Aortic smooth muscle cell (primary cell): ENCODE data around the gene ADGRE2. TPM values are rescaled to one million over a fixed set of nuclear protein-coding genes. Genes with fewer than 3 reads are reported as not detected.

Experiments
- total RNA-seq: library from RNA; depleted of rRNA; stranded (reverse); fragments of >200 nt; gene quantifications from 2 replicates; pipeline ENCODE4 v1.2.3, GENCODE V29; 2014

Gene ADGRE2
- total RNA-seq = 0.06 and 0.26 TPM in 2 replicates

DNA sequence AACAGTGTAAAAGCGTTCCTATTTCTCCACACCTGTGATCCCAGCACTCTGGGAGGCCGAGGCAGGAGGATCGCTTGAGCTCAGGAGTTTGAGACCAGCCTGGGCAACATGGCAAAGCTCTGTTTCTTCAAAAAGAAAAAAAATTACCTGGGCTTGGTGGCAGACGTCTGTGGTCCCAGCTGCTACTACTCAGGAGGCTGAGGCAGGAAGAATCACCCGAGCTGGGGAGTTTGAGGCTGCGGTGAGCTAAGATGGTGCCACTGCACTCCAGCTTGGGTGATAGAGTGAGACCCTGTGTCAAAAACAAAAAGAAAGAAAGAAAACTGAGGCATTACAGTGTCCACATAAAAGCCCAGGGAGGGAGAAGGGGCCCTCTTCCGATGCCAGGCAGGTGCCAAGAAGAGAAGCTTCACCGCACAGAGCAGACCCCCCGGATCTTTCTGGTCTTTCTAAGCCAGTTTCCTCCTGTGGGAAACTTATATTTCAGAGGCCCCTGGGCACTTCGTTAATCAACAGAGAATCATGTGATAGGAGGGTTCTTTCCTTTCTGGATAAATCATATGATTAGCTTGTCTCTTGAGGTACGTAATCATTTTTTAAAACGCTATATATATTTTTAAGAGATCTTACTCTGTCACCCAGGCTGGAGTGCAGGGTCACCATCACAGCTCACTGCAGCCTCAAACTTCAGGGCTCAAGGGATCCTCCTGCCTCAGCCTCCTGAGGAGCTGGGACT lies at the start of gene ADGRE2:
ADGRE2 (minus strand) TSS at position 451 of the 736 bp plus-strand sequence. CDS start 1,804 bp downstream, outside the sequence.

DNA sequence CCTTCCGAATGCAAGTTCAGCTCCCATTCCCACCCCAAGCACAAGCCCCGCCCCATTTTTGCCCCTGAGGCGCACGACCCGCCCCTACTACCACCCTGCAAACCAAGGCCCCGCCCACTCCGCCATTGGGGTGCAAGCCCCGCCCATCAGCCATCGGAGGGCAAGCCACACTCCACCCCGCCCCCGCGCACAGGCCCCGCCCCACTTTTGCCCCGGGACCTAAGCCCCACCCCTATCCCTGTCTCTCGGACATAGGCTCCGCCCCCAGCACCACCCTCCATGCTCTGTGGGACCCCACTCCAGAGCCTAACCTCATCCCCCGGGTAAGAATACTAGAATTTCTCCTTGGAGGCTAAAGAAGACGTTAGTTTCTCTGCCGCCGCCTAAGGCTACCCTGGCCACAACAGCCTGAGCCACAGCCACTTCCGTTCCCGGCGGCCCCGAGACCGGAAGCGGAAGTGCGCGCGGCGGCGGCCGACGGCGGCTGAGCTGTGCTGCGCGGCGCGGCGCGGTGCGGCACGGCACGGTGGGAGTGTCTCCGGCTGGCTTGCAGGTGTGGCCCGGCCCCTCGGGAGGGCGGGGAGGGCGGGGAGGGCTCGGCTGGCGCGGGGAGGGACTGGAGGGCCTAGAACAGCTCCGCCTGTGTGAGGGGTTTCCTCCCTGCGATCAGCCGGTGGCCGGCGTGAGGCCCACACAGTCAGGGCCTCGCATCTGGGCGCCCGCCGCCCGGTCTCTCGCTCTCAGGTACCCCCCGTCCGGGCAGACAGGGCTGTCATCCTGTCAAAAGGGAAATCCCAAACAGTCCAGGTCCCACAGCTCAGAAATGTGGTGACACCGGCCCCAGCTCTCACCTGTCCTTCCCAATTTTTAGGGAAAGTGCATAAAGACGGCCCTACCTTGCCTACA lies 88.5 kb downstream of the ADGRE2 start, which contains the start of gene ZNF333:
ZNF333 (plus strand) TSS at position 451 of the 906 bp plus-strand sequence. CDS start 3,444 bp downstream, outside the sequence.

Other genes starting within 250 kb of the ADGRE2 start
- gene TECR, start 249.0 kb downstream of the ADGRE2 start, total RNA-seq = 19.9 and 22.3 TPM in 2 replicates
- 315 and 451 TPM in 2 replicates for gene NDUFB7, start 206.5 kb downstream of the ADGRE2 start, total RNA-seq
- 0.06 and 0.13 TPM in 2 replicates for gene CLEC17A, start 195.5 kb downstream of the ADGRE2 start, total RNA-seq
- gene ADGRE3, start 103.7 kb downstream of the ADGRE2 start, total RNA-seq = not detected in 2 replicates
- gene ZNF333, start 88.5 kb downstream of the ADGRE2 start, total RNA-seq = 19.0 and 19.4 TPM in 2 replicates
- not detected in 2 replicates for gene OR7A5, start 56.6 kb upstream of the ADGRE2 start, total RNA-seq
- not detected in 2 replicates for gene OR7C1, start 56.6 kb upstream of the ADGRE2 start, total RNA-seq
- not detected in 2 replicates for gene OR7A10, start 70.4 kb upstream of the ADGRE2 start, total RNA-seq
- gene OR7A17, start 107.6 kb upstream of the ADGRE2 start, total RNA-seq = not detected in 2 replicates
- not detected in 2 replicates for gene OR7C2, start 162.9 kb upstream of the ADGRE2 start, total RNA-seq
- gene SLC1A6, start 201.3 kb upstream of the ADGRE2 start, total RNA-seq = not detected in 2 replicates